Measurements from ENCODE around the gene COL11A2.
"Not testable (repeated sequence)": the region's sequence is repeated elsewhere in the genome, so short reads cannot be mapped to it uniquely, and the experiment has no call there.

Gene COL11A2

DNA sequence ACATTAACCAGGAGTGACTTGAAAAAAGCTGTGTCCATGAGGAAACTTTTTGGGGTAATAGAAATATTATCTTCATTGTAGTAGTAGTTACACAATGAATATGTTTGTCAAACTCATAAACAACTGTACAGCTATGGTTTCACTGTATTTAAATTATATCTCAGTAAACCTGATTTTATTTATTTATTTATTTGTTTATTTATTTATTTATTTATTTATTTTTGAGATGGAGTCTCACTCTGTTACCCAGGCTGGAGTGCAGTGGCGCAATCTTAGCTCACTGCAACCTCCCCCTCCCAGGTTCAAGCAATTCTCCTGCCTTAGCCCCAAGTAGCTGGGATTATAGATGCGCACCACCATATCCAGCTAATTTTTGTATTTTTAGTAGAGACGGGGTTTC, 41.7 kb downstream of the COL11A2 start:
- not testable (repeated sequence) for DNase-seq

DNA sequence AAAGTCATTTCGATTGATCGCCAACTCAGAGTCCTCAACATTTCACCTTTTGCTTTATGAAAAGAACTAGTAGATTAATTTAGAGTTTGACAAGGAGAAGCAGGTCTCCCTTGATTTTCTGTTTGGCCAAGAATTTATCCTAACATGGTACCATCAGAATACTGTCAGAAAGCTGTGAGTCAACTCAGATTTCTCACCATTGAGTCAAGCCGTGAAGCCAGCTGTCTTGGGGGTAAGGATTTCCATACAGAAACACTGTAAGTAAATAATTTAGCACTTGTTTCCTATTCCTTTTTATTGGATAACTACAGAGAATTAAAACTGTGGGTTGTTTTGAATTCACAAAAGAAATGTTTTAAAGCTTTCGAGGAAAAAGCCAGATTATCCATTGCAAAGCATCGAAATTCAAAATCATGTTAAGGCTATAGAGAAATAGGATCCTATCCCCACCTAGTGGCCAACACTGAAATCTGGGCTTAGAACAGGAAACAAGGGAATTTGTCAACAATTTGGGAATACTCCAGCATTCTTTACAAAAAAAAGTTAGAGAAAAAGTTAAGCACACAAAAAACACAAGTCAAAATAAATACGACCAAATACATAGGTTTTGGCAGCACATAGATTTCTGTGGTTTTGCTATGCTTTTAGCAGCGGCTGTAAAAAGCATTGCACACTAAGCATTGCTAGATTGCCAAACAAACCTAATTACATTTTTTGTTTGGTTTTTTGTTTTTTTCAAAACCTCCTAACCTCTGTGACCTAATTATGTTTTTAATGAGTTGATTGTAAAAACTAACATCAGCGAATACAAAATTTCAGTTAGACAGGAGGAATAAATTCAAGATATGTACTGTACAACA, 44.2 kb downstream of the COL11A2 start:
- DNase-seq: peak; percentile 18

DNA sequence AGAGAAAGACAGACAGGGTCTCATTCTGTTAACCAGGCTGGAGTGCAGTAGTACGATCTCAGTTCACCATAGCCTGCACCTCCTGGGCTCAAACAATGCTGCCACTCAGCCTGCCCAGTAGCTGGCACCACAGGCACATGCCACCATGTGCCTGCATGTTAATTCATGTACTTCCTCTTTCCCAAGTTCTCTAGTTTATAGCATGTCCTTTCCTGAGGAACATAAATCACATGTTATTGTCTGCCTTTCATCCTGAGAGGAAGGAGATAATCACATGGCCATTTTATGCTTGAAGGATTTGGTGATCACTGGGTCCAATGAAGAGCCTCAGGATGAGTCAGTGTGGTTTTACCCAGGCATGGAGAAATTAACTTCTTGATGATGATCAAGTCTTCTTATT, 47.9 kb downstream of the COL11A2 start:
- no peak for DNase-seq

DNA sequence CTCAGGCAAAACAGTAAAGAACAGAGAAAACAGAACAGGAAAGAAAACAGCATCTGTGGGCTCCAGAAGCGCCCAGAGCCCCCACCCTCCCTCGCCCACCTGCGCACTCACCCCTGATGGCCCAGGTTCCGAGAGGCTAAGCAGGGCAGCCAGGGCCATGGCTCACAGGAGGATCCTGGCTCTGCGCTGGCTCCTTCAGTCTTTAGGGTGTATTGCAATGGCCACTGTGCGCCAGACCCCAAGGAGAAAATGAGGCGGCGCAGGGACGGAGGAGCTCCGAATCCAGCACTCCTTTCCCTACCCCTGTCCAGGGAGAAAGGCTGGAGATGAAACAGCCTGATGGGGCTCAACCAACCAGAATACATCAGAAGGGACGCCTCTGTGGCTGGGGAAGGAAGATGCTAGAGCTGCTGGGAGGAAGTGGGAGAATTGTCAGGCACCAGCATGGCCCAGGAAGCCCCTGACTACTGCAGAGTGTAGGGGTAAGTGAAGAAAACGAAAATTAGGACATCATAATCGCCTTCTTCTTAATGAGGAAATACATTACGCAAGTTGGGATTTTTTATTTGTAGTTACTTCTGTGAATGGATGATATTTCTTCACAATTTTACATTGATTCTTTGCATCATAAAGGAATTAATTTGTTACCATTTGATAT, 49.0 kb downstream of the COL11A2 start:
- no peak for DNase-seq

DNA sequence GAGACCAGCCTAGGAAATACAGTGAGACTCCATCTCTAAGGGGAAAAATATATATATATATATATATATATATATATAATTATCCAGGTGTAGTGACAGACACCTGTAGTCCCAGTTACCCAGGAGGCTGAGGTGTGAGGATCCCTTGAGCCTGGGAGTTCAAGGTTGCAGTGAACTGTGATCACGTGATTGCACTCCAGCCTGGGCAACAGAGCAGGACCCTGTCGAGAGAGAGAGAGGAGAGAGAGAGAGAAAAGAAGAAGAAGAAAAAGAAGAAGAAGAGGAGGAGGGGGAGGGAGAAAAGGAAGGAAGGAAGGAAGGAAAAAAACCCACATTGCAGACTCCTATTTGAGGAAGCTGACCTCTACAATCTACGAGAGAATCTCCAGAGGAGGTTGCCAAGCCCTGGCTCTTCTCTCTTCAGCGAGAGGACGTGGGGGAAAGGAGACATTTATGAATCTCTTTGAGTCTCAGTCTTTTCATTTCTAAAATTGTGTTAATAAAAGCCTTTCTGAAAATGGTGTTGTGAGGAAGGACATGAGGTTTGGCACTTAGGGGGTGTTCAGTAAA, 49.7 kb downstream of the COL11A2 start:
- DNase-seq: no peak

DNA sequence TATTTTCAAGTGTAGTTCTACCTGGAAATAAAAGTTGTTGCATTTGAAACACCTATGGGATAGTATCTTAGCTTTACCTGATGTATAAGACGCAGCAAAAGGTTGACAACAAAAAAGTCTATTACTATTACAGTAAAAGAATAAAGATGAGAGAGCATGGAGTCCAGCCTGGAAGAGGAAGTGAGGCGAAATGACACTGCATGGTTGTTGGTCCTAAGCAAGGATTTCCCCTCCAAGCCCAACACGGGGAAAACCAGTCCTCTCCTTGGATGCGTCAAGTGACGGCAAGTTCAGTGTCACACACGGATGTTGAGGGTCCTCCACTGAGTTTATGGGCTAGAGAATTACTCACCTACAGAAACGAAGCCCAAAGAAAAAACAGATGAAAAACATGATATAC, 51.7 kb downstream of the COL11A2 start:
- DNase-seq: no peak

DNA sequence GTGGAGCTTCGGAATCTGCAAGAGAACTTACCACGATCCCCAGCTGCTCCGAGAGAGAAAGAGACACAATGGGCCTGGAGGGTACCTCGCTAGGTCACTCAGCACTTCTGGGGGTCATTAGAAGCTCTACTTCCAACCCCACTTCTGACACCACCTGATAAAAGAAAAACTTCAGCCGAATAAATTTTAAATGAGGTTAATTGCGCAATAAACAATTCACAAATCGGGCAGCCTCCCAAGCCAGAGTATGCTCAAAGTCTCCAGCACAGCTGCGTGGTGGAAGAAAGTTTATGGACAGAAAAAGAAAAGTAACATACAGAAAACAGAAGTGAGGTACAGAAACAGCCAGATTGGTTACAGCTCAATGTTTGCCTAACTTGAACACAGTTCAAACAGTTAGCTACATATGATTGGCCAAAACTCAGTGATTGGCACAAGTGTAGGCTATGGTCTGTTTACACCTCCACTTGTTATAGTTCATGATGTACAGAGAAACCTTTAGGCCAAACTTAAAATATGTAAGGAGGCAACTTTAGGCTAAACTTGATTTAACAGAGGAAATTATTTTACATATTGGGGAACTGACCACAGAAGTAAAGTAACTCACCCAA, 52.6 kb downstream of the COL11A2 start:
- no peak for DNase-seq

DNA sequence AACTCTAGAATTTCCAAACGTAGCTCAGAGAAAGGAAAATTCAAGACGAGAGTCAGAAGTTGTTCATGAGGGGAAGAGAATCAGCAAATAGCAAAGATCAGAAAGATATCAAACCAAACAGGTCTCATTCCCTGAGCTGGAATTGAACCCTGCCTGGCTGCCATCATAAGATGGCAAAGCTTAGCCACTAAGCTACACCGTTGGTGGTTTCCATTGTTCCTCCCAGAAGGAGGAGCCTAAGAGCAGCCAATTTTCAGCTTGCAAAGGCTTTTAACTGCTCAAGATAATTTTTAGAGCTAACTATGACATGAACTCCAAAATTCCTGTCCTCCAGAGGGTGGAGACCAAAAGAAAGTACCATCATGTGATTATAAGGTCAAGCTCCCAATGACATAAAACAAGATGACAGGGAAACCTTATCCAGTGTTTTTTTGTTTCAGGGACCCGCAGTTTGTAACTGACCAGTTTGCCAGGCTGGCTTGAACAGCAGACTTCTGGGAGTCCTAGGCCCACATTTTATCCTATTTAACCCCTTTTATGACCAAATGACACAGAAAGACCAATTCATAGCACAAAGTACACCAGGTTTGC, 55.9 kb downstream of the COL11A2 start:
- no peak for DNase-seq

DNA sequence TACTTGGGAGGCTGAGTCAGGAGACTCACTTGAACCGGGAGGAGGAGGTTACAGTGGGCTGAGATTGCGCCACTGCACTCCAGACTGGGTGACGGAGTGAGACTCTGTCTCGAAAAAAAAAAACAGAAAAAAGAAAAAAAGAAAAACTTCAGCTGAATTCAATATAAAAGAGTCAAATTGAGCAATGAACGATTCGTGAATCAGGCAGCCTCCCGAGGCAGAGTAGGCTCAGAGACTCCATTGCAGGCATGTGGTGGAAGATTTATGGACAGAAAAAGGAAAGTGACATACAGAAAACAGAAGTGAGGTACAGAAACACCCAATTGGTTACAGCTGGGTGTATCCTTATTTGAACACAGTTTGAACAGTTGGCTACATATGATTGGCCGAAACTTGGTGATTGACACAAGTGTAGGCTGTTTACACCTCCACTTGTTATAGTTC, 60.2 kb downstream of the COL11A2 start:
- DNase-seq: no peak

DNA sequence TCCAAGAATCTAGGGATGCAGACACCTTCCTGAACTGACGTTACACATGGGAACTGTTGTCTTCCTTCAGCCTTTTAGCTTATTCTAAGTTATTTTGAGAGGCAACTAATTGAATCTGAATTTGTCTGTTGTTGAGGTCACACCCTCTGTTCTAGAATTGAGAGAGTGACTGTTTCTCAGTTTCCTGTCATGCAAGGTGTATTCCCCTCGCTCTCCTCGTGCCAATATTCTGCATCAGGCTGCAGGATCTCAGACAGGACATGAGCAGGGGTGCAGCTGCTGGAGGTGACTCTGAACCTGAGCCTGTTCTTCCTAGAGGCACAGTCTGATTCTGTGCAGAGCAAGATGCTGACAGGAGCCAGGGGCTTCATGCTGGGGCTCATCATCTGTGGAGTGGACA, 63.9 kb downstream of the COL11A2 start:
- DNase-seq: no peak

DNA sequence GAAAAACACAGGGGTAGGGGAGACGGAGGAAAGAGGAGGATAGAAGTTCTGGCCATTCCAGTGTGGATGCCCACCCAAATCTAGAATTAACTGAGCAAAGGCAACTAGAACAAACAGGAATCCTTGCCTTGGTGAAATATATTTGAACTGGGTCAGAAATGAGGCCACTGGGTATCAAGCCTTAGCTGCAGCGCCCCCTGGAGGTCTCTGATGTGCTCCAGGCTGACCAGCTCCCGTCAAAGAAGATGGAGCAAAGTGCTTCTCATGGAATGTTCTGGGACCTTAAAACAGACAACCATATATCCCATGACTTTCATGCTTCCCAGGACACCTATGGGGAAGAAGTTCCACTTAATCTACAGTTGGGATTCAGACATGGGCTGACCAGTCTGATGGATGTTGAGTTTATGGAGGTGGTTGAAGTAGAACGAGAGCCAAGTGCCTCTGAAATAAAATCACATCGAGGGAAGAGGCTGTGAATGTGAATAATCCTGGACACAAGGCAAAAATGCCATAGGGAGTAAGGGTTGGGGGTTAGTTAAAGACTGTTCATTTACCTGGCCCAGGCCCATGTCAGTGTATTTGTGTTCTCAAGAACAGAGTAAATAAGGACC, 66.1 kb downstream of the COL11A2 start:
- peak; percentile 72 for DNase-seq

DNA sequence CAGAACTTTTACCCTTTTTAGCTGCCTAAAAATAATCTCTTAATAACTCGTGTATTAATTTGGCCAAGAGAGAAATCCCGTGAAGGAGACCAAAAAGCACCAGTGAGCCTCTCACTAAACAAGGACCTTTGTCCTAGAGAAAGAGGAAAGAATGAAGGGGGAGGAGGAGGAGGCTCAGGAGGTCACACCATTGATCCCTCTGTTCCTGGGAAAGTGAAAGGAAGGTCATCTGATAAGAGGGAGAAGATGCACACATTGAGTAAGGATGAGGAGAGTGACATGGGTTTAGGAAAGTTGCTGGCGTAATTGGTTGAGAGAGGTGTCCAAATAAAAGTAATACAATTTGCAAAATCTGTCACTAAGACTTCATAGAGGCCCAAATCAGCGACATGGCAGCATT, 67.3 kb downstream of the COL11A2 start:
- no peak for DNase-seq

DNA sequence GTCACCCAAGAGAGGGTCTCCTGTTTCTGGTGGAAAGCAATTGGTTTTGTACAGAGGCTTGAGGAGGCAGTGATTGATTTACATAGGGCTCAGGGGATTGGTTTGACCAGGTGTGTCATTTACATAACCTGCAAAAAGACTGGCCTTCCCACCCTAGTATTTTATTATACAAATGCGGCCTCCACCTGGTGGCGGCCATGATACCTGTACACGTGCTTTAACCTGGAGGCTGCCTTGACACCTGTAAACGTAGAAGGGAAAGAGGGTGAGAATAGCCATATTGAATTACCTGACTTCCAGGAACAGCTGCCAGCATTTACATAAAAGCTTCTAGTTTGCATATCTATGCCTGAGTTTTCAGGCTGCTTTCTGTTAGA, 67.8 kb downstream of the COL11A2 start:
- no peak for DNase-seq

DNA sequence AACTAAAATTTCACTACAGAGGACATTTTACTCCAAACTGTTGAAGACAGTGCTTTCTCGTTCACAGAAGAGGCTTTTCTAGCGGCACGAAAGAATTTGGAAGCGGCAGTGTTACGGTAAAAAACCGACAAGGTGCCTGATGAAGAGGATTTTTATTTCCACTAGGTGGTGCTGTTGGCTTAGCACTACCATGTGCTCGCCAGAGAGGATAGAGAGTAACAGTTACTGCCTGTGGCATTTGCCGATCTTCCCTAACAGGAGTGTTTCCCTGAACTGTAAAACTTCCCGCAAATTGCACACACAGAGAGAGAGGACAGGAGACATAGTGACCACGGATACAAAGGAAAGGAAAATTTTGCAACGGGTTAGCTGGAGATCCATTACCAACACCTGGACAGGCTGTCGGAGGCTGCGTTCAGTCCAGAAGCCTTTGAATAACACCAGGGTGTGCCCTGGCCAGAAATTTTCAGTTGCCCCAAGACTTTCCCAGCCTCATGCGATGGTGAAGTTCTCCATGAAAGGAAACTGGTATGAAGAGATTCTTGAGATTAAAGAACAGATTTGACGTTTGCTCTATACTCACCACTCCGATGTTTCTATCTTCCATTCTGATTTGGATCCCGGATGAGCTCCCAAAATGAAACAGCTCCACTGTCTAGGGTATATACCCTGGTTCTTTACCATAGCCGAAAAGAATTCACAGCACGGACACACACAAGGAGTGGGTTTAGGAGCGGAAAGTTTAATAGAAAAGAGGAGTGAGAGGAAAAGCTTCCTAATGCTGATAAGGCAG, 68.3 kb downstream of the COL11A2 start:
- DNase-seq: no peak

DNA sequence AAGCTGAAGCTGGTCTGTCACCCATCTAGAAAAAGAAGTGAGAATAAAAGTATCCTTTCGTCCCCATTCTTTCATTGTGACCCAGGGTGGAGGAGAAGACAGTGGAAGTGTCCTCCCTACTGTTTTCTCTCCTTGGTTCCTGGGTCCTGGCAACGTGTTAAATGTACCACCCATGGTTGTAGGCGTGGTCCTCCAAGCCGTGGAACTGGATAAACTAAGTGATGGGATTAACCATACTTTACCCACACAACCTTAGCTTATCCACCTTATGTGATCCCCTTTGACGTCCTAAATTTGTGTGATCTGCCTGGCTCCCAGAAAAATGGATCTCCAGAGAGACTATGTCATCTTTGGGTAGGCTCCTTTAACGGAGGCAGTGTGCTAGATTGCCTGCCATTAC, 69.1 kb downstream of the COL11A2 start:
- no peak for DNase-seq

DNA sequence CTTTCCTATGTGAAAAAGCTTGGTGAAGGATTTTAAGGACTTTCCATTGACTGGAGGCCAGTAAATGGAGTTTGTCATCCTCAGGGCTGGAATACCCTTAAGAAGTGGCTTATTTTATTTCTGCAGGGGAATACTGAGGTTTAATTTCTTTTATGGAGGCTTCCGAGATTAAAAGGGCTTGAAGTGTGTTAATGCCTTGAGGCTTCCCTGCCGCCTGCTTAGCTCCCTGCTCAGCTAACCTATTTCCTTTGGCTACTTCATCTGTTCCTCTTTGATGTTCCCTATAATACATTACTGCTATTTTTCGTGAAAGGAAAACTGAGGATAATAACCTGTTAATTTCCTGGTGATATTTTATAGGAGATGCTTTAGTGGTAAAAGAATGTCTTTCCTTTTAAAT, 72.3 kb downstream of the COL11A2 start:
- no peak for DNase-seq

DNA sequence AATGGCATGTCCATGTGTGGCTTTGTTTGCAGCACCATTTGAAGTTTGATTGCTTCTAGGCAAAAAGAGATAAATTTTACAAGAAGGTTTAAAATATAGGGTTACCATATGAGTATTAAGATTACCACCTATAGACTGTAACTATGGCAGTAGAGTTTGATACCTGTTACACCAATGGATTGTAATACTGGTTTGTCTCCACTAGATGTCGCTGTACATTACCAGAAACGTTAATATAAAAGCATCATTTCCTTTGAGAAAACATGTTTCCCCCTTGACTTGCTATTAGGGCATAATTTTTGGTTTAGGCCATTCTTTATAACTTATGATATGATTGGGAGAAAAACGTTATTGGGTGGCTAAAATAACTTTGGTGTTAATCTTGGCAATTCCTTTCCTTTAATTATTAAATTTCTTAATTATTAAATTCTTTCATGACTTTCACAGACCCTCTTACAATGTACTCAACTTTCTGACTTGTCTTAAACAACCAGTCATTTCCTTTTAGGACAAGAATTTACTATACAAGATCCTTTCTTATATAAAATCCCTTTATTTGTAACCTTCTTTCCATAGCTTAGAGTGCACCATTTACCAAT, 73.6 kb downstream of the COL11A2 start:
- peak; percentile 23 for DNase-seq

DNA sequence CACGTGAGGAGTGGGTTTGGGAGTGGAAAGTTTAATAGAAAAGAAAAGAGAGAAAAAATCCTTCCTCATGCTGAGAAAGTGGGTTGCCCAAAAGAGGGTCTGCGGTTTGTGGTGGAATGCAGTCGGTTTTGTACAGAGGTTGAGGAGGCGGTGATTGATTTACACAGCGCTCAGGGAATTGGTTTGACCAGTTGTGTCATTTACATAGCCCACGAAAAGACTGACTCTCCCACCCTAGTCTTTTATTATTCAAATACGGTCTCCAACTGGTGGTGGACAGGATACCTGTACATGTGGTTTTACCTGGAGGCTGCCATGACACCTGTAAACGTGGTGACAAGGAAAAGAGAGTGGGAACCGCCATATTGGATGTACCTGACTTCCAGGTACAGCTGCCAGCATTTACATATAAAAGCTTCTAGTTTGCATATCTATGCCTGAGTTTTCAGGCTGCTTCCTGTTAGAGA, 74.4 kb downstream of the COL11A2 start:
- no peak for DNase-seq

DNA sequence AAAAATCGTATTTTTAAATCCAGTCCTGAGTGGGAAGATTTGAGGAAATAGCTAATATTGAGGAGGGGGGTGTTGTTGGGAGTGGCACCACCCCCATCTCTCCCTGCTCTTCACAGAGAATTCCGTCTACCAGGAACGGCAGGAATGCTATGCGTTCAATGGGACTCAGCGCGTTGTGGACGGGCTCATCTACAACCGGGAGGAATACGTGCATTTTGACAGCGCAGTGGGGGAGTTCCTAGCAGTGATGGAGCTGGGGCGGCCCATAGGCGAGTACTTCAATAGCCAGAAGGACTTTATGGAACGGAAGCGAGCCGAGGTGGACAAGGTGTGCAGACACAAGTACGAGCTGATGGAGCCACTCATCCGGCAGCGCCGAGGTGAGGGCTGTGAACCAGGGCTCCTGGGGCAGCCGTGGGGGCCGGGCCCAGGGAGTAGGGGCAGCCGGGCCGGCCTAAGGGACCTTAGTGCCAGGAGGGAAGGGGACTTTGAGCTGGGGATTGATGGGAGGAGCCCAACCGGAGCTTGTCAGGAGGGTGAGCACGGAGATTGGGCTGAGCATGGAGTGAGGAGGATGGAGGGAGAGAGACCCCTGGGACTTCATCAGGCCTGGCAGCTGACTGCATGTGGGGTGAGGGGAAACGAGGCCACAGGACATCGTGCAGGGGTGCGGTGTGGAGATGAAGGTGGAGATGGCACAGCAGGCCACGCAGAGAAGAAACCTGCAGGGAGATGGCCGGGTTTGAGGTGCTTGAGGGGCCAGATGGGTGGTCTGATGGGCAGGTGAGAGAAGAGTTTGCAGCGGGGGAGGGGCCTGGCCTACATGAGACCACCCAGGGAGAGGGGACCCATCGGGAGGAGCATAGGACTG, 75.2 kb downstream of the COL11A2 start:
- no peak for DNase-seq

DNA sequence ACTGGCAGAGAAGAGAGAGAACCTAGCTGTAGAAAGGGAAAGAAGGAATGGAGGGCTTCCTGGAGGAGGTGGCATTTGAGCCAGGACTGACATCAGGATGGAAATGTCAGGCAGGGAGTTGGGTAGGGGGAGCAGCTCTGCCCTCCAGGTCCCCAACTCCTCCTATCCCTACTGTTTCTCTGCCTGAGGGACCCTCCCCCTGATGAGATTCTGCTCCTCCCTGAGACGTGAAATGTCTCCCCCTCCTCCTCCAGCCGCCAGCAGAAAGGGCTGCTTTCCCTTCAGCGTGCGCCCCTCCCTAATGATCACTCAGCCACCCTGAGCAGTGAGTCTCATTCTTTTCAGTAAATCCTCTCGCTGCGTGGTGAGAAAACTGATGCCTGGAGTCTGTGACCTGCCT, 75.8 kb downstream of the COL11A2 start:
- no peak for DNase-seq
